Mammary epithelial cell (primary cell): Measurements from ENCODE around the gene TNRC6A.
"Not testable (repeated sequence)": the region's sequence is repeated elsewhere in the genome, so short reads cannot be mapped to it uniquely, and the experiment has no call there.

ENCODE experiments used
- CTCF ChIP-seq, 2 donors: IDR thresholded peaks in 1 of 2; conservative IDR thresholded peaks in 1 of 2; 2 replicates each; pipeline ENCODE4 v1.5.1; 2011 to 2012; ENCODE audit warnings: inconsistent platforms in 2 of 2, low read length in 2 of 2, mild to moderate bottlenecking in 2 of 2, control low read depth in 1 of 2, low read depth in 1 of 2; ENCODE audit not compliant: insufficient read depth in 1 of 2; ENCODE audit errors: extremely low read depth in 1 of 2
- EZH2 ChIP-seq: IDR thresholded peaks from 2 replicates; pipeline ENCODE4 v1.6.1; 2012; ENCODE audit warnings: low read length, inconsistent platforms, borderline replicate concordance

- TF ChIP-seq CTCF (conservative IDR thresholded peaks at IDR 0.05 in 1 of 2, IDR thresholded peaks at IDR 0.05 in 1 of 2; ENCODE audit: extremely low read depth in 1 of 2, insufficient read depth in 1 of 2, low read depth in 1 of 2, low read length in 2 of 2); EZH2: not testable (repeated sequence)
Measured at GRCh38 chr16:24845031-24845365, 115.5 kb downstream of the TNRC6A start.
